MCF 10A (cell line): ENCODE measurements around the gene KCNJ6. TPM values are rescaled to one million over a fixed set of nuclear protein-coding genes. Genes with fewer than 3 reads are reported as not detected.

Source experiments
- BruUV-seq: library from RNA; stranded (reverse); fragments of 400-500 nt; replicated peaks from 2 replicates; lab custom pipeline; 2021; lab: Mats Ljungman, UMichigan
- CTCF ChIA-PET: fragments of 300-600 bp; sonication (Branson Sonifier 250); formaldehyde crosslinking; extraction: SDS; loops from one replicate; lab custom pipeline; 2021; ENCODE audit warnings: antibody characterized with exemption, inconsistent platforms; lab: Yijun Ruan, JAX
- POLR2A ChIA-PET: fragments of 300-600, 350-650 bp; sonication (Branson Sonifier 250); formaldehyde crosslinking; extraction: SDS; loops from one replicate; lab custom pipeline; 2020; ENCODE audit warnings: antibody characterized with exemption, inconsistent platforms; lab: Yijun Ruan, JAX
- DNase-seq: peaks from one replicate; pipeline ENCODE4 v3.0.0-alpha.2; 2018; ENCODE audit not compliant: unreplicated experiment
- H3K27ac Mint-ChIP-seq: one replicate; pipeline ENCODE4 v1.8.0; 2022; ENCODE audit warnings: mild to moderate bottlenecking, low read depth, mixed read lengths; ENCODE audit not compliant: unreplicated experiment
- H3K27me3 Mint-ChIP-seq: one replicate; pipeline ENCODE4 v1.8.0; 2022; ENCODE audit warnings: mixed read lengths; ENCODE audit not compliant: insufficient read depth, unreplicated experiment
- H3K36me3 Mint-ChIP-seq: one replicate; pipeline ENCODE4 v1.8.0; 2022; ENCODE audit warnings: mild to moderate bottlenecking, moderate library complexity, mixed read lengths; ENCODE audit not compliant: insufficient read depth, unreplicated experiment
- H3K4me1 Mint-ChIP-seq: one replicate; pipeline ENCODE4 v1.8.0; 2022; ENCODE audit warnings: mixed read lengths; ENCODE audit not compliant: insufficient read depth, unreplicated experiment
- H3K4me3 Mint-ChIP-seq: one replicate; pipeline ENCODE4 v1.8.0; 2022; ENCODE audit warnings: mild to moderate bottlenecking, moderate library complexity, mixed read lengths; ENCODE audit not compliant: unreplicated experiment
- H3K9me3 Mint-ChIP-seq: one replicate; pipeline ENCODE4 v1.8.0; 2022; ENCODE audit warnings: mixed read lengths; ENCODE audit not compliant: unreplicated experiment
- intact Hi-C: fragments of 100-400 bp; cut with micrococcal nuclease; formaldehyde crosslinking; loops from 2 replicates; pipeline ENCODE4 v1.14.1; 2022
- total RNA-seq: library from RNA; stranded (reverse); gene quantifications from 2 replicates; pipeline ENCODE4 v1.2.3, GENCODE V29; 2022
- TF ChIP-seq, protein P1 (sequence below): fragments of 200-600 bp; IDR thresholded peaks from one replicate; pipeline ENCODE4 v1.8.0; 2022; ENCODE audit warnings: antibody characterized with exemption, mild to moderate bottlenecking; ENCODE audit not compliant: unreplicated experiment

Gene KCNJ6
- total RNA-seq, 1 experiment from 2014 or later, result 0.28 TPM

DNA sequence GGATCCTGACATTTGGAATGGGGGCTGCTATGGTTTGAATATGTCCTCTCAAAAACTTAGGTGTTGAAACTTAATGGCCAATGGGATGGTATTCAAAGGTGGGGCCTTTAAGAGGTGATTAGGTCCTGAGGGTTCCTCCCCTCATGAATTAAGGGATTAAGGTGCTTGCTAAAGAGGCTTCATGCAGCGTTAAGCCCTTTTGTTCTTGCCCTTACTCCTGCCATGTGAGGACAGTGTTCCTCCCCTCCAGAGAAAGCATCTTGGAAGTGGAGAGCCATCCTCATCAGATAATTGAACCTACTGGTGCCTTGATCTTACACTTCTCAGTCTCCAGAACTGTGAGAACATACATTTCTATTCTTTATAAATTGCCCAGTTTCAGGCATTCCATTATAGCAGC lies 146.6 kb downstream of the KCNJ6 start:
- TF ChIP-seq, protein P1, sequence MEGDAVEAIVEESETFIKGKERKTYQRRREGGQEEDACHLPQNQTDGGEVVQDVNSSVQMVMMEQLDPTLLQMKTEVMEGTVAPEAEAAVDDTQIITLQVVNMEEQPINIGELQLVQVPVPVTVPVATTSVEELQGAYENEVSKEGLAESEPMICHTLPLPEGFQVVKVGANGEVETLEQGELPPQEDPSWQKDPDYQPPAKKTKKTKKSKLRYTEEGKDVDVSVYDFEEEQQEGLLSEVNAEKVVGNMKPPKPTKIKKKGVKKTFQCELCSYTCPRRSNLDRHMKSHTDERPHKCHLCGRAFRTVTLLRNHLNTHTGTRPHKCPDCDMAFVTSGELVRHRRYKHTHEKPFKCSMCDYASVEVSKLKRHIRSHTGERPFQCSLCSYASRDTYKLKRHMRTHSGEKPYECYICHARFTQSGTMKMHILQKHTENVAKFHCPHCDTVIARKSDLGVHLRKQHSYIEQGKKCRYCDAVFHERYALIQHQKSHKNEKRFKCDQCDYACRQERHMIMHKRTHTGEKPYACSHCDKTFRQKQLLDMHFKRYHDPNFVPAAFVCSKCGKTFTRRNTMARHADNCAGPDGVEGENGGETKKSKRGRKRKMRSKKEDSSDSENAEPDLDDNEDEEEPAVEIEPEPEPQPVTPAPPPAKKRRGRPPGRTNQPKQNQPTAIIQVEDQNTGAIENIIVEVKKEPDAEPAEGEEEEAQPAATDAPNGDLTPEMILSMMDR, result no peak
- ChIA-PET POLR2A (no interaction called here), CTCF (interaction anchor here (0.6 to 0.7 kb wide), 3 partner anchors 60 to 290 kb away, joined by 3 to 5 read pairs (median 4); no protein-coding TSS in a partner anchor)
- H3K9me3 Mint-ChIP-seq, result no peaks in the 10 kb centered on the region
- DNase-seq, result no peak
- intact Hi-C loops, result no loop called here
- no peak overlapping the region for H3K4me3 Mint-ChIP-seq
- BruUV-seq, result no TSS peak
- no peaks in the 10 kb centered on the region for H3K4me1 Mint-ChIP-seq
- no peaks in the 10 kb centered on the region for H3K27me3 Mint-ChIP-seq
- no peak overlapping the region for H3K27ac Mint-ChIP-seq
- no peaks in the 10 kb centered on the region for H3K36me3 Mint-ChIP-seq

DNA sequence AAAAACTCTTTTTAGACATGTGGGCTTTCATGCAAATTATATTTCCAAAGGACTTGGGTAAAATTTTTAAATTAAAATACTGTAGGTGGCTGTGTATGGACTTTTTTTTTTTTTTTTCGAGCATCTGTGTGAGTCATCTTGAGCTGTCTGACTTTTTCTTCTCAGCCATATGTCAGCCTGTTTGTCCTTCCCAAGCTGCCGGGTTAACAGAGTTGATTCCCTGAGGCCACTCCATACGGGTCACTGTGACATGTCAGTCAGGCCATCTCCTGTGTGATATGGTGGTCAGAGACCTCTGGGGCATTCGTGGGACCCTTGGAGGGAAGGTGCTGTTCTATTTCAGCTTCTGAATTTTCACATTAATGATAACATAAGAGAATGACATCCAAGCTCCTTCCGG lies 148.3 kb downstream of the KCNJ6 start:
- BruUV-seq, result no TSS peak
- Mint-ChIP-seq H3K4me1 (peaks cover 11% of the 10 kb centered on the region), H3K36me3 (no peaks in the 10 kb centered on the region), H3K27me3 (no peaks in the 10 kb centered on the region), H3K9me3 (no peaks in the 10 kb centered on the region), H3K4me3 (no peak overlapping the region), H3K27ac (no peak overlapping the region)
- TF ChIP-seq, protein P1, result no peak
- ChIA-PET POLR2A (no interaction called here), CTCF (interaction anchor here (0.7 to 1.0 kb wide), 2 partner anchors 10 kb away, joined by 4 read pairs; no protein-coding TSS in a partner anchor)
- DNase-seq, result peak; percentile 22
- intact Hi-C loops, result no loop called here

DNA sequence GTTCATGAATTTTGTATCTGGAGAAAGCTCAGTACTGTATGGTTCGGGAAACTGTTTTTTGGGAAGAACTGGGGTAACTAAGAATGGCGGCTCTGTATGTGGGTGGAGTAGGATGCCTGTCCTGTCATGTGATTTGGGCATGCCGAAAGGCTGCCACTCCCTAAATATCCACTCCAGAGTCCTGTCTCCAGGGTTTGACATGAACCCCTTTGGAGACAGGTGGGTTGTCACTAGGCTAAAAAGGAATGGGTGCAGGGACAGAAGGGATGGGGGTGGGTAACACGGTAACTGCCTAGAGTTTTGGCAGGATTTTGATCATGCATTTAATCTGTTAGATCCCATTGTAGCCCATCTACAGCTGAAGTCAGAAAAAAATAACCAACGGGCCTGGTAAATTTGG lies 150.1 kb downstream of the KCNJ6 start:
- ChIA-PET CTCF (interaction anchor here (1.2 kb wide), 1 partner anchor 54 kb away, joined by 4 read pairs; no protein-coding TSS in a partner anchor), POLR2A (interaction anchor here (0.5 to 1.1 kb wide), 3 partner anchors 11 to 688 kb away, joined by 4 read pairs; no protein-coding TSS in a partner anchor)
- no peak for DNase-seq
- BruUV-seq, result no TSS peak
- Mint-ChIP-seq H3K4me3 (no peak overlapping the region), H3K36me3 (no peaks in the 10 kb centered on the region), H3K4me1 (peaks cover 11% of the 10 kb centered on the region), H3K27me3 (no peaks in the 10 kb centered on the region), H3K27ac (no peak overlapping the region), H3K9me3 (no peaks in the 10 kb centered on the region)
- intact Hi-C loops, result no loop called here
- TF ChIP-seq, protein P1, result no peak

DNA sequence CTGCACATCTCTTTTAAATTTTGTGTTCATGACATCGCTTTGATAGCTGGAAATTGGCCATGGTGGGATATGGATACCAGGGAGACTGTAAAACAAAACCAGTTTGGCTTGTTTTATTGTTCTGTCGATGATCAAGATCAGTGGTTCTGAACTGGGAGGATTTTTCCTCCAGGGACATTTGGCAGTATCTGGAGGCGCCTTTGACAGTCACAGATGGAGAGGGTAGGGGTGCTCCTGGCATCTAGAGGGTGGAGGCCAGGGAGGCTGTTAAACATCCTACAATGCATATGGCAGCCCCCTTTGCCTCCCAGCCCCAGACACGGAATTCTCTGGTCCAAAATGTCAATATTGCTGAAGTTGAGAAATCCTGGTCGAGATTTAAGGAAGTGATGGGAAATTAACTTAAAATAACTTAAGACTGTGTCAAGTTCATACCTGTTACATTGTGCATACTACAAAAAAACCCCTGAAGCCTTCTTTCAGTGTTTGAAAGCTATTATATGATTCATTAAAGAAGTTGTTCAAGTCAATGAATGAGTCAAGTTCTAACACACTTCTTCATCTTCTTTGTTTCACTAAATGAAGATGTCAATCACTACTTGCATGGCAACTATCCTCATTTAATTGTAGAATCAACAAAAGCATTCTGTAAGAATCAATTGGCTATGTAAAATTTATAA lies 150.9 kb downstream of the KCNJ6 start:
- no peaks in the 10 kb centered on the region for H3K9me3 Mint-ChIP-seq
- H3K27me3 Mint-ChIP-seq, result no peaks in the 10 kb centered on the region
- no peak for DNase-seq
- intact Hi-C loops, result no loop called here
- no peak overlapping the region for H3K27ac Mint-ChIP-seq
- H3K4me1 Mint-ChIP-seq, result peaks cover 11% of the 10 kb centered on the region
- ChIA-PET CTCF (interaction anchor here (0.6 to 1.2 kb wide), 2 partner anchors 16 to 54 kb away, joined by 3 to 4 read pairs; no protein-coding TSS in a partner anchor), POLR2A (interaction anchor here (0.5 to 1.1 kb wide), 3 partner anchors 10 to 689 kb away, joined by 4 read pairs; no protein-coding TSS in a partner anchor)
- no TSS peak for BruUV-seq
- H3K36me3 Mint-ChIP-seq, result no peaks in the 10 kb centered on the region
- no peak overlapping the region for H3K4me3 Mint-ChIP-seq
- TF ChIP-seq, protein P1, result no peak
